Nephron (organoid): ENCODE results near the gene ADAMTS15.

Experiments used
- H3K27ac Mint-ChIP-seq, 3 experiments: 2 replicates each; pipeline ENCODE4 v1.8.0; 2020; ENCODE audit warnings: mixed read lengths in 3 of 3, mild to moderate bottlenecking in 2 of 3, moderate library complexity in 1 of 3
- H3K27me3 Mint-ChIP-seq: 2 replicates; pipeline ENCODE4 v1.8.0; 2021; ENCODE audit warnings: low read depth, mild to moderate bottlenecking, moderate library complexity, mixed read lengths
- H3K36me3 Mint-ChIP-seq: 2 replicates; pipeline ENCODE4 v1.8.0; 2020; ENCODE audit warnings: low read depth, mixed read lengths
- H3K4me1 Mint-ChIP-seq: 2 replicates; pipeline ENCODE4 v1.8.0; 2020; ENCODE audit warnings: mixed read lengths
- H3K4me3 Mint-ChIP-seq, 3 experiments: 2 replicates each; pipeline ENCODE4 v1.8.0; 2020; ENCODE audit warnings: mild to moderate bottlenecking in 3 of 3, mixed read lengths in 3 of 3, moderate library complexity in 2 of 3
- H3K9me3 Mint-ChIP-seq: 2 replicates; pipeline ENCODE4 v1.8.0; 2020; ENCODE audit warnings: mixed read lengths
- CTCF ChIP-seq, 3 experiments: fragments of 200-600 bp; sonication (generic); IDR thresholded peaks; one replicate each; pipeline ENCODE4 v1.5.0; 2021; ENCODE audit warnings: antibody characterized with exemption in 3 of 3; ENCODE audit not compliant: unreplicated experiment in 3 of 3

ADAMTS15 gene

DNA sequence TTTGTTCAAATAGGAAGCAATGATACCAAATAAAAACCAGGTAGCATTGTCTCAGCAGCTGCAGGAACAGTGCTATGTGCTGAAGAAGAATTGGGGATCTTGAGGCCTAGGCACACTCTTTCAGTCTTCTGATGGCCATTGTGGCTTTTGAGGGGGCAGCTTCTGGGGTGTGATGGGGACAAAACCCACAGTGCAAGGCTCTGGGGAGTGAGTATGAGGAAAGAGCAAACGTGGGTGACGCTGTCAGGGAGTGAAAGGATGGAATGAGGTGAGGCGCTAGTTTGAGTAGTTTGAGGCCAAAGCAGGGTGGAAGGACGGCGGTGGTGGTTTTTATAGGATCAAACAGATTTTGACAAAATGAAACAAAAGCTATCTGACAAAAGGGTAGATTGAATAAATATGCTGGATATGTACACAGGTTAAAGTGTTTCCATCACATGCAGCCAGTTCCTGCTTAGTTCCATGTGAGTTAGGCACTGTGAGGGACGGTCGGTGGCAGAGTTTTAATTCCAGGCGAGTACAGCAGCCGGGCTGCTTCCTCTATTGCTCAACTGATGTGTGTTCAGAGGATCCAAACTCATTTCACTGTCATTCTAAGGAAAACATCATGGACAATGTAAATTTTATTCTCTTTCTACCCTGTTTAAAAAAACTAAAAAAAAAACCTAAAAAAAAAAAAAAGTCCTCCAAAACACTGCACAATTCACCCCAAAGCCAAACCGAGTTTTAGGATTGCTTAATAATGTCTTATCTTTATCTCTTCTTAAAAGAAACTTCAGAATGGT lies 18.9 kb downstream of the ADAMTS15 start:
- Mint-ChIP-seq H3K4me3 (no peak overlapping the region), H3K27ac (no peak overlapping the region), H3K36me3 (peaks cover 47% of the 10 kb centered on the region), H3K9me3 (no peaks in the 10 kb centered on the region), H3K4me1 (peaks cover 7% of the 10 kb centered on the region), H3K27me3 (peaks cover 3% of the 10 kb centered on the region)
- no peak for TF ChIP-seq CTCF (IDR thresholded peaks at IDR 0.05; ENCODE audit: unreplicated experiment in 3 of 3)

GRCh38 chr11:130469181-130469580 lies 20.7 kb downstream of the ADAMTS15 start:
- Mint-ChIP-seq H3K4me1 (no peaks in the 10 kb centered on the region), H3K27me3 (peaks cover 3% of the 10 kb centered on the region), H3K36me3 (peaks cover 32% of the 10 kb centered on the region), H3K9me3 (no peaks in the 10 kb centered on the region), H3K4me3 (no peak overlapping the region), H3K27ac (no peak overlapping the region)
- TF ChIP-seq CTCF (IDR thresholded peaks at IDR 0.05; ENCODE audit: unreplicated experiment in 3 of 3): no peak

- Mint-ChIP-seq H3K27me3 (peaks cover 3% of the 10 kb centered on the region), H3K4me3 (no peak overlapping the region), H3K4me1 (peaks cover 5% of the 10 kb centered on the region), H3K36me3 (peaks cover 41% of the 10 kb centered on the region), H3K27ac (no peak overlapping the region), H3K9me3 (no peaks in the 10 kb centered on the region)
- TF ChIP-seq CTCF (IDR thresholded peaks at IDR 0.05; ENCODE audit: unreplicated experiment in 3 of 3): no peak
Measured at GRCh38 chr11:130470832-130471706, 22.6 kb downstream of the ADAMTS15 start.

GRCh38 chr11:130471731-130472433 lies 23.4 kb downstream of the ADAMTS15 start:
- no peak for TF ChIP-seq CTCF (IDR thresholded peaks at IDR 0.05; ENCODE audit: unreplicated experiment in 3 of 3)
- no peaks in the 10 kb centered on the region for H3K9me3 Mint-ChIP-seq
- peaks cover 3% of the 10 kb centered on the region for H3K27me3 Mint-ChIP-seq
- peaks cover 5% of the 10 kb centered on the region for H3K4me1 Mint-ChIP-seq
- peaks cover 47% of the 10 kb centered on the region for H3K36me3 Mint-ChIP-seq
- no peak overlapping the region for H3K4me3 Mint-ChIP-seq
- no peak overlapping the region for H3K27ac Mint-ChIP-seq

DNA sequence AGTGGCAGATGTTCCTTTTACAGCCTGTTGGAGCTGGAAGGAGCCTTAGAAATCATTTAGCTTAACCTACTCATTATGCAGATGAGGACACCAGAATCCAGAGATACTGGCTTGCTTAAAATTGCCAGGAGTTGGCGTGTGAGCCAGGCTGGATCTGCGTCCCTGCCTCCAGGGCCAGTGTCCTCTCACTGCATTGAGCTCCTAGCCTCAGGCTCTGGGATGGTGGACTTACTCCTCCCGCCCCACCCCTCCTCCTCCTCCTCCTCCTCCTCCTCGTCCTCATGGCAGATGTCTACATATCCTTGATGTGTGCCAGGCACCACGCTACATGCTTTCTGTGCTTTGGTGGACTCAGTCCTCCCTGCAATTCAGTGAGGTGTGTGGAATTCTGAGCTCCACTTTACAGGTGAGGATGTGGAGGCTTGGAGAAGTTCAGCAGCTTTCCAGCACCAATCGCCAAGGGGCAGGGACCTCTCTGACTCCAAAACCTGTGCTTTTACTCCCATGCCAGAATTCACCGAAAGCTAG lies 24.1 kb downstream of the ADAMTS15 start:
- H3K4me1 Mint-ChIP-seq: peaks cover 5% of the 10 kb centered on the region
- peaks cover 3% of the 10 kb centered on the region for H3K27me3 Mint-ChIP-seq
- no peak for TF ChIP-seq CTCF (IDR thresholded peaks at IDR 0.05; ENCODE audit: unreplicated experiment in 3 of 3)
- no peaks in the 10 kb centered on the region for H3K9me3 Mint-ChIP-seq
- H3K36me3 Mint-ChIP-seq: peaks cover 47% of the 10 kb centered on the region
- no peak overlapping the region for H3K4me3 Mint-ChIP-seq
- H3K27ac Mint-ChIP-seq: no peak overlapping the region
